ENCODE measurements around the gene TRAP1.

Gene TRAP1

DNA sequence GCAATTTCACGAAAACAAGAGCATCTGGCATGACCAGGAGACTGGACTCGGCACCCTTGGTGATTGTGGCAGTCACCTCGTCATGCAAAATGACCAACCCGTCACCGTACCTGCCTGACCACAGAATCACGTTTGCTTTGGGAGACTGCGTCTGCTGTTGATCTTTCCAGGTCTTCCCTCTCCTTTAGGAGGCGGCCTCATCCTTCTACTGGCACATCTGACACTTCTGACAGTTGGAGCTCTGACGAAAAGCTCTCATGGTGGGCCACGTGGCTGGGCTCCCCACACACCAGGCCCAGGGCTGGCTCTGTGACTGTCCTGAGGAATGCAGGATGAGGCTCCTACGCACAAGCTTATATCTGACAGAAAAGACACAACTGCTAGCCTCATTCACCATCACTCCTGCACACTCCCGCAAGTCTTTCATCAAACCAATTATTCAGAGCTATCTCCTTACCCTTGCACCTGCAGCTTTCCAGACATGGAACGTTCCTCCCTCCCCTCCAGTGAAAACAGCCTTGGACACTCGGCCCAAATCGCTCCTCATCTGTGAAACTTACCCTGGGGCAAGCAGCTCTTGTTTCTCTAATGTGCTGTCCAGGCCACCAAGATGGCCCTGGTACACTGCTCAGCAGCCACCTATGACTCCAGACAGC, 3.6 kb downstream of the TRAP1 start:
- DNase-seq (ENCODE audit: low spot score): no peak

DNA sequence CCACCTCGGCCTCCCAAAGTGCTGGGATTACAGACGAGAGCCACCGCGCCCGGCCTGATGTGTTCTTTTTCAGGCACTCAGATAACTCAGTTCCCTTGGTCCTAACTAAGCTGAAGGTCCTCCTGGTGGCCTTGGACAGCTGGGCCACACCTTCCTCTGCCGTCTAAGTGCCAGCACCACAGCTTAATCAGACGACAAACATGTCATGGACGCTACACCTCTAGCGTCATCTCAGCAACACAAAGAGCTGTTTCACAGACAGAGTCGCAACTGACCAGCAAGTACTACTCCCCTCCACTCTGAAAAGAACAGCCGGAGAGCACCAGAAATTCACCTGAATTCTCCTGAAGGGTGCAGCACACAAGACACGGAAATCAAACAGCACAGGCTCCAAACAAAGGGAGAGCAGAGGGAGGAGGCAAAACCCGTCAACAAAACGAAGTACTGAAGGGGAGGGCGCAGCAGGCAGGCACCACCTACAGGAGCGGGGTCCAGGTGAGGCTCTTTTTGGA, 4.4 kb downstream of the TRAP1 start:
- no peak for DNase-seq (ENCODE audit: low spot score)

- no peak for DNase-seq (ENCODE audit: low spot score)
Measured at GRCh38 chr16:3706253-3707012, 10.9 kb downstream of the TRAP1 start.

- DNase-seq (ENCODE audit: low spot score): no peak
Measured at GRCh38 chr16:3702082-3702481, 15.2 kb downstream of the TRAP1 start.

GRCh38 chr16:3701531-3701930, 15.8 kb downstream of the TRAP1 start:
- DNase-seq (ENCODE audit: low spot score): no peak

GRCh38 chr16:3698941-3699340, 18.4 kb downstream of the TRAP1 start:
- no peak for DNase-seq (ENCODE audit: low spot score)

GRCh38 chr16:3696425-3697218, 20.7 kb downstream of the TRAP1 start:
- no peak for DNase-seq (ENCODE audit: low spot score)

DNA sequence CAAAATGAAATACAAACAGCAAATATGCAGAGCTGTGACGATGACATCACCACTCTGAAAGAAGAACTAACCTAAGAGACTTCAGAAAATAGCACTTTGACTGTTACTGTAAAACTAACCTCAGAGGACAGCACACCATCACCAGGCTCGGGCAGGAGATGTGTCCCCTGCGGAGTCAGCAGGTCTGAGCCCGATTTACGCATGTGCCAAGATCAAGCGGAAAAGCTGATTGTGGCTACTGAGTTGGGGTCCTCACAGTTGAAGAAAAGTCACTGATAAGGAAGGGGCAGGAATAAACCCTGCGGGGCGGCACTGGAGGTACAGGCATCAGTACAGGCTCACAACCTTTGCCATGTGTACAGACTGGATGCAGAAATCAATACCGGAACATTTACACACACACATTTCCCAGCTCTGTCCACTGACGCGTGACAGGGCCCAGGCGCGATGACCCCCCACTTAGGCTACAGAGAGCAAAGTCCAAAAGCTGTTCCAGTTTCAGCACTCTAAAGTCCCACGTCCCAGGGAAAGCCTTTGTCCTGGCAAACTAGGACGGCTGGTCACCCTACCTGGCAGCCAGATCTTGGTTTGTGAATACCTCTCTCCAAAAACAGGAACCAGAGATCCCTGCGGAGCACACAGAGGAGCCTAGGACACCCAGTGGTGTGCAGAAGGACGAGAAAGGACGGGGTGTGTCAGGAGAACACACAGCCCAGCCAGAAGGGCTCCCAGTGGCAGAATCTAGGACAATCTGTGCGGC, 21.5 kb downstream of the TRAP1 start:
- DNase-seq (ENCODE audit: low spot score): no peak

- DNase-seq (ENCODE audit: low spot score): no peak
Measured at GRCh38 chr16:3694051-3694450, 23.3 kb downstream of the TRAP1 start.

DNA sequence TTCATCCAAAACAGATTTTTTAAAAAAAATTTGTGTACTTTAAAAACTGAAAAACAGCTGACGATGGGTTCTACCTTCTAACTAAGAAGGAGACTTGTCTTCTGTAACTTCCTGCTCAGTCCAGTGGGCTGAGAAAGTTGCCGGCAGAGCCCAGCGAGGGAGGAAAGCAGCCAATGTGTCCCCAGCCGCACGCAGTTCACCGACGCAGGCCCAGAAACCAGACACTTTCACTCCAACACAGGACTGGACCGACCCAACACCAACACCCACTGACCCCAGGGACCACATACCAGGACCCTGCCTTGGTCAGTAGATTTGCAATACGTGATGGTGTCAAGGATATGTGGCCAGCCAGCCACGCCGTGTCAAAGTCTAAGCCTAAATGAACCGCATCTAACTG, 25.6 kb downstream of the TRAP1 start:
- DNase-seq (ENCODE audit: low spot score): no peak

- no peak for DNase-seq (ENCODE audit: low spot score)
Measured at GRCh38 chr16:3690980-3691720, 26.2 kb downstream of the TRAP1 start.

DNA sequence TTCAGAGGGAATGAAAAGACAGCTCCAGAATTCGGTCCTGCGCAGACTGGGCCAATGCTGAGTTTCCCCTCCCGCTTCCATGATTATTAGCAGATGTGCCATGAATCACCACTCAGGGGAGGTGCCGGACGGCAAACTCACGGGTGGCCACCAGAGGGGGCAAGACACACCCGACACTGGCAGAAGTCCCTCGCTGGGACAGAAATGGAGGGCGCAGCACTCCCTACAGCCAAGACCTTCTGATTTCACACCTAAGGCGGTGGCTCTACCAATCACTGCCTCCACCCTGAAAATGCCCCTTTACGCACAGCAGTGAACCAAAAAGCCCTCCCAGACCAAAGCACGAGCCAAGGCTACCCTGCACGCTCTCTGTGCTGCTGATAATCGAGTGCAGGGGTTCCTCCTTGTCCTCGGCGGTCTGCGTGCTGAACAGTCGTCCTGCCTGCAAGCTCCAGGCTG, 26.8 kb downstream of the TRAP1 start:
- DNase-seq (ENCODE audit: low spot score): peak; percentile 84

GRCh38 chr16:3689731-3690130, 27.6 kb downstream of the TRAP1 start:
- no peak for DNase-seq (ENCODE audit: low spot score)

DNA sequence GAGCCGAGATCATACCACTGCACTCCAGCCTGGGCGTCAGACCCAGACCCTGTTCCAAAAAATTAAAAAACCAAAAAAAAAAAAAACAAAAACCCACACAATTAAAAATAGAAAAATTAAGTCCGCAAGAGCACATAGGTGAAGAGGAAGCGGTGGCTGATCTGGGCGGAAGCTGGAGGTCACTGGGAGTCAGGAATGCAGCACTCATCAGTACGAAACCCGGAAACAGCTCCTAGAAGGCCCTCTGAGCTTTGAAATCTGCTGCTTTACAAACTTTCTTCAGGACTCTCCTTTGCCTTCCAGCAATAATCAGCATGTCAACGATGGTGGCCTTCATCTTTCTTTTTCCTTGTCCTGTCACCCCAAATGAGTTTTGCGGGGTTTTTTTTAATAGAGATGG, 29.5 kb downstream of the TRAP1 start:
- no peak for DNase-seq (ENCODE audit: low spot score)

DNA sequence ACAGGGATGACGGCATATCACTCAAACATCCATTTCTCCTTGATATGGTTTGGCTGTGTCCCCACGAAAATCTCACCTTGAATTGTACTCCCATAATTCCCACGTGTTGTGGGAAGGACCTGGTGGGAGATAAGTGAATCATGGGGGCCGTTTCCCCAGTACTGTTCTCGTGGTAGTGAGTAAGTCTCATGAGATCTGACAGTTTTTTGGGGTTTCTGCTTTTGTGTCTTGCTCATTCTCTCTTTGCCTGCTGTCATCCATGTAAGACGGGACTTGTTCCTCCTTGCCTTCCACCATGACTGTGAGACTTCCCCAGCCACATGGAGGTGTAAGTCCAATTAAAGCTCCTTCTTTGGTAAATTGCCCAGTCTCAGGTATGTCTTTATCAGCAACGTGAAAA, 30.3 kb downstream of the TRAP1 start:
- no peak for DNase-seq (ENCODE audit: low spot score)

- DNase-seq (ENCODE audit: low spot score): no peak
Measured at GRCh38 chr16:3681206-3681605, 36.1 kb downstream of the TRAP1 start.

GRCh38 chr16:3677994-3678393, 39.3 kb downstream of the TRAP1 start:
- DNase-seq (ENCODE audit: low spot score): no peak

DNA sequence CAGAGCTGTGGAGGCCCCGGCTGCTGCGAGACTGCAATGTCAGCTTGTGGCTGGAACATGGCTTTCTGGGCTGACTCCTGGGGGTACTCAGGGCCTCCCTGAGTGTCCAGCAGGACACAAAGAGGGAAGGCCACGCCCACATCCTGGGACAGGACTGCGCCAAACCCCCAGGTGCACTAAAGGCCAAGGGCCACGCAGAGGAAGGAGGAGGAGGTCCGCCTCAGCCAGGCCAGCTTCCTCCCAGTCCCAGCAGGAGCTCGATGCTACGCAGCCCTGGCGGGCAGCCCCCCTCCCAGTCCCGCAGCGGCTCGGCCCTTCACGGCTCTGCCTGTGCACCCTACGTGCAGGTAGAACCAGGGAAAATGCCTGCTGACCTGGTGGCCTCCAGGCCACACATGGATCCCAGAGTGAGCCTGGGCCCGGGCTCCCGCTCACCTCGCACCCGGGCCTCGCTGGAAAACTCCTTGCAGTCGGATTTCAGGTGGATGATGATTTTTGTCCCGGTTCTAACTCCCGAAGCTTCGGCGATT, 41.7 kb downstream of the TRAP1 start:
- no peak for DNase-seq (ENCODE audit: low spot score)

- DNase-seq (ENCODE audit: low spot score): no peak
Measured at GRCh38 chr16:3674513-3675295, 42.6 kb downstream of the TRAP1 start.
